HUES6 (cell line): ENCODE results near the gene KRTAP5-6.

Source experiments
- H3K27ac ChIP-seq: 2 replicates; pipeline ENCODE4 v1.7.0; 2013; ENCODE audit warnings: low read depth, mild to moderate bottlenecking, low read length, inconsistent platforms
- H3K27me3 ChIP-seq: 2 replicates; pipeline ENCODE4 v1.6.1; 2013; ENCODE audit warnings: low read length; ENCODE audit not compliant: control insufficient read depth, insufficient read depth
- H3K36me3 ChIP-seq: 2 replicates; pipeline ENCODE4 v1.6.1; 2013; ENCODE audit warnings: low read length; ENCODE audit not compliant: control insufficient read depth, insufficient read depth
- H3K4me1 ChIP-seq: 2 replicates; pipeline ENCODE4 v1.6.1; 2013; ENCODE audit warnings: low read length; ENCODE audit not compliant: control insufficient read depth, insufficient read depth
- H3K4me3 ChIP-seq: 2 replicates; pipeline ENCODE4 v1.5.1; 2013; ENCODE audit warnings: low read depth, low read length
- H3K9ac ChIP-seq: one replicate; pipeline ENCODE4 v1.6.1; 2013; ENCODE audit warnings: mild to moderate bottlenecking, low read length
- H3K9me3 ChIP-seq: 2 replicates; pipeline ENCODE4 v1.6.1; 2013; ENCODE audit warnings: low read depth, low read length; ENCODE audit not compliant: control insufficient read depth, insufficient read depth

Gene KRTAP5-6

DNA sequence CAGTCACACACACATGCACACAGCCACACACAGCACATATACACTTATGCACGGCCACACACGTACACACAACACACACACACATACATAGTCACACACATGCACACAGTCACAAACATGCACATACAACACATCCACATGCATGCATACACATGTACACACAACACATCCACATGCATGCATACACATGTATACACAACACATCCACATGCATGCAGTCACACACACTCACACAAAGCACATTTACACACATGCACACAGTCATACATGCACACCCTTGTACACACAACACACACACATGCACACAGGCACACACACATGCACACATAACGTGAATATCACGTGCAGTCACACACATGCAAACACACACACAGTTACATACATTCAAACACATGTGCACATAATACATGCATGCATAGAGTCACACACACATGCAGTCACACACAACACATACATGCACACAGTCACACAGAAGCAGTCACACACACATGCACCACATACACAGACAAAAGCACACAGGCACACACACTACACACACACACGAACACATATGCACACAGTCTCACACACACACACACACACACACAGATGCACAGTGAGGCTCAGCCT lies 34.6 kb downstream of the KRTAP5-6 start:
- no peak overlapping the region for H3K9ac ChIP-seq
- no peaks in the 10 kb centered on the region for H3K4me1 ChIP-seq
- H3K27me3 ChIP-seq, result peaks cover 67% of the 10 kb centered on the region
- peaks cover 9% of the 10 kb centered on the region; the same call in 1 of the 2 replicates for H3K9me3 ChIP-seq
- no peak overlapping the region for H3K27ac ChIP-seq
- no peak overlapping the region for H3K4me3 ChIP-seq
- H3K36me3 ChIP-seq, result no peaks in the 10 kb centered on the region

DNA sequence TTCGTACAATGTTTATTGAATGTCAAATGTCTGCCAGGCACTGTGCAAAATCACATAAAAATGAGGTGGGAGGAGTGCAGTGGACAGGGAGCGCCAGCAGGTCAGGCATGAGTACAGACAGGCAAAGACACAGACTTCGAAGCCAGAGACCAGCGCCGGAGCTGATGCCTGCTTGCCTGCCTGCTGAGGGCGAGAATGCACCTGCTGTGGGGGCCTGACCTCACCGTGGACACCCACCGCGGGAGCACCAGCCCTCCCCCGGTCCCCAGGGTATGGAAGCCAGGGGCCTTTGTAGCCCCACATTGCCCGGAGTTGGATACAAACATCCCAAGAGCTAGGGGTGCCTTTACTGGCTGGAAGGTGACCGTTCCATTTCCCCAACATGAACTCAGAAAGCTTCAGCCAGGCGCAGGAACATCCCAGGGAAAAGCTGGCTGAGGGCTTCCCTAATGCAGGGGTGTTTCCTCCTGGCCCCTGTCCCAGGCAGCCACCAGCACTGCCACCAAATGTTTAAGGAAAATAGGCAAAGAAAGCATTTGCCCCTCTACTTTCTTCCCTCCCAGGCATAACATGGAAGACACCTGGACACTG lies 35.5 kb downstream of the KRTAP5-6 start:
- peaks cover 69% of the 10 kb centered on the region for H3K27me3 ChIP-seq
- H3K4me1 ChIP-seq, result no peaks in the 10 kb centered on the region

DNA sequence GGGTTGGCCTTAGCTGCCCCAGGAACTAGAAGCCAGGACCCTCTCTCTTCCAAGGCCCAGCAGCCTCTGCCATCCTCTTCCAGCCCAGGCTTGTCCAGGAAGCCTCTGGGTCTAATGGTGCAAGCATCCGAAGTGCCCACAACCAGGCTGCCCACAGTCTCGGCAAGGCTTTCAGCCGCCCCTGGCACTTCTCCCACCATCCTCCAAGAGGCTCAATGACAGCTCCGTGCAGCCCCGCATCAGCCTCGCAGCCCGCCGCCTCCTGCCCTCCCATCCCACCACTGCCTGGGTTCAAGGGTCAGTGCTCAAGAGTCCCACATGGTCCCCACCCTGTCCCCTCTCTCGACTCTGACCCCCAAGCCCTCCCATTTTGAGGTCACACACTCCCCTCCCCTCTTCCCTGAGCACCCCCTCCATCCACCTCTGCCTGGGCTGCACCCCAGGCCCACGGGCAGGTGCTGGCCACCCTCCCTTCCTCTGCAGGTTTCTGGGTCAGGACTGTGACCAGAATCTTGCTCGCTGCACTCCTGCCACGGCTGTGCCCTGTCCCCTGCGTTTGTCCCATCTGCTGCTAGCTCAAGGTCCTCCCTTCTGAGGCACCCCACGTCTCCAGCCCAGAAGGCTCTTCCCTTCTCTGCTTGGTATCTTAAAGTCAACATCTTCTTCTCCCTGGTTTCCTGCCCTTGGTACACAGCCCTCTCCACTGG lies 36.2 kb downstream of the KRTAP5-6 start:
- Histone ChIP-seq H3K9me3 (peaks cover 13% of the 10 kb centered on the region), H3K9ac (no peak overlapping the region), H3K27ac (no peak overlapping the region), H3K4me3 (no peak overlapping the region), H3K4me1 (no peaks in the 10 kb centered on the region), H3K36me3 (no peaks in the 10 kb centered on the region), H3K27me3 (peaks cover 67% of the 10 kb centered on the region)

More for the DNA sequence above, 35.5 kb downstream of the KRTAP5-6 start:
- Histone ChIP-seq H3K9ac (no peak overlapping the region), H3K36me3 (no peaks in the 10 kb centered on the region), H3K4me3 (no peak overlapping the region), H3K9me3 (peaks cover 12% of the 10 kb centered on the region), H3K27ac (no peak overlapping the region)

DNA sequence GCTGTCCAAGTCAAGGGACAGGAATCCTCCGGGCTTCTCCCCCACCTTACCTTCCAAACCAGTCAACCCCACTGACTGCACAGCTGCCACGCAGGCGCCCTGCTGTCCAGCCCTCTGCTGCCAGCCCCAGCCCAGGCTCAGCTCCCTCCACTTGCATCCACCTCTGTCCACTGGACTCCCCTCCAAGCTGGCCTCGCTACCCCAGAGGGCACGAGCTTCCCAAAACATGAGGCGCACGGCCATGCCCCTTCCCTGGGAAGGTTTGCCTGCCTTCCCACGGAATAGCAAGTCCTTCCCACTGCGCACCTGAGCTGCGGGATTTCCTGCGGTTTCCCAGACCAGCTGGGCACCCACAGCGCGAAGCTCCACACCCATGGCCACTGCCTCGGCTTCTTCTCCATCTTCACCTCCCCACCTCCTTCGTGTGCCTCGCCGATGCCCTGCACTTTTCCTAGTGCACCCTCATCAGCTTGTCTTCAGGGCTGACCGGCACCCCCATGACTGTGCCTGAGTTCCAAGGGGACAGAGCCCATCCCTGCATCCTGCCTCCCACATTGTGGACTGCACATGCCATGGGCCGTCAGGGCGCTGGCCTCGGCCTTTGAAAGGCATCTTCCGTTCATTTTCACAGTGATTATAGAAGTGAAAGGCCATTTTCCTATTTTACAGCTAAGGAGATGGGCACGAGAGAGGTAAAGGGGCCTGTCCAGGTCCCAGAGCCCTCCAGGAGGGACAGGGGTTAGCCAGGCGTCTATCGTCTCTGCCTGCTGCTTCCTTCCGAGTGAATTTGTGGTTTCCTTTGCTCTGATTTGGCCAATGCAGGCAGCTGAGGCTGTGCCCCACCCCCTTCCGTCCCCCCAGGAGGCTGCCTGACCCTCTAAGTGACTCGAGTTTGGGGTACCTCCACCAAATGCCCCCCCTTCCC lies 37.0 kb downstream of the KRTAP5-6 start:
- Histone ChIP-seq H3K4me3 (no peak overlapping the region), H3K27ac (no peak overlapping the region), H3K4me1 (no peaks in the 10 kb centered on the region), H3K36me3 (no peaks in the 10 kb centered on the region), H3K27me3 (peaks cover 70% of the 10 kb centered on the region), H3K9me3 (peaks cover 13% of the 10 kb centered on the region), H3K9ac (no peak overlapping the region)

DNA sequence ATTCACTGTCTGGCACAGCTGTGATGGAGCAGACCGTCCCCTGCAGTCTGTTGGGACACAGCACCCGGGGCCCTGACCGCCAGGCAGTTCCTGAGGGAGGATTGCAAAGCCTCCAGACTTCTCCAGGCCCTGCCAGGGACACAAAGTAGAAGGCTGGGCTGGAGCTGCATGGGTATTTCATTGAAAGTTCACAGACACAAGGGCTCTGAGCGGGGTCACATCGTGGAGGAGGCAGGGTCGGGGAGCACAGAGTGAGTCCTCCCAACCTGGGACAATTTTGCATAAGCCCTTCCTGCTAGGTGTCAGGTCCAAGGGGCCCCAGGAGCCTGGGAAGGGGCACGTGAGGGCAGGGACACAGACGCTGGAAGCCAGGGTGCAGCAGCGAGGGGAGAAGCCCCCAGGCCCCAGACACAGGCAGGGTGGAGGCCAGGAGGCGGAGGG lies 37.7 kb downstream of the KRTAP5-6 start:
- H3K9me3 ChIP-seq, result peaks cover 13% of the 10 kb centered on the region
- H3K27ac ChIP-seq, result no peak overlapping the region
- H3K4me1 ChIP-seq, result no peaks in the 10 kb centered on the region
- H3K9ac ChIP-seq, result no peak overlapping the region
- H3K27me3 ChIP-seq, result peaks cover 74% of the 10 kb centered on the region
- H3K4me3 ChIP-seq, result no peak overlapping the region
- no peaks in the 10 kb centered on the region for H3K36me3 ChIP-seq

DNA sequence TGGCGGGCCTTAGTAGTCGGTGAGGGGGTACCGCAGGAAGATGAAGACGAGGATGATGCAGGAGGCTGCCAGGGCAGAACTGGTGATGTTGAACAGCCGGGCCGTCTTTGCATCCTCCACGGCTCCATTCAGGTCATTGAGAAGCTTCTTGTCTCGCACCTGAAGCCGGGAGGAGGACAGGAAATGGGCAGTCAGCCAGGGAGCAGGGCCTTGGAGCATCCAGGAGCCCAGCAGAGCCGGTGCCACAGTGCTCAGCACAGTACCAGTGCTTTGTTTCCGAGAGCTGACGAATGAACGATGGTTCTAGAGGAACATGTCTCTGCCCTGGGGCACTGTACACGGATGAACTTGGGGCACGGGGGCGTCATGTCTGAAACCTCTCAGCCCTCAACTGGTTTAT lies 38.3 kb downstream of the KRTAP5-6 start:
- Histone ChIP-seq H3K4me3 (no peak overlapping the region), H3K9ac (no peak overlapping the region), H3K4me1 (no peaks in the 10 kb centered on the region), H3K27me3 (peaks cover 74% of the 10 kb centered on the region), H3K9me3 (peaks cover 13% of the 10 kb centered on the region), H3K27ac (no peak overlapping the region), H3K36me3 (no peaks in the 10 kb centered on the region)

DNA sequence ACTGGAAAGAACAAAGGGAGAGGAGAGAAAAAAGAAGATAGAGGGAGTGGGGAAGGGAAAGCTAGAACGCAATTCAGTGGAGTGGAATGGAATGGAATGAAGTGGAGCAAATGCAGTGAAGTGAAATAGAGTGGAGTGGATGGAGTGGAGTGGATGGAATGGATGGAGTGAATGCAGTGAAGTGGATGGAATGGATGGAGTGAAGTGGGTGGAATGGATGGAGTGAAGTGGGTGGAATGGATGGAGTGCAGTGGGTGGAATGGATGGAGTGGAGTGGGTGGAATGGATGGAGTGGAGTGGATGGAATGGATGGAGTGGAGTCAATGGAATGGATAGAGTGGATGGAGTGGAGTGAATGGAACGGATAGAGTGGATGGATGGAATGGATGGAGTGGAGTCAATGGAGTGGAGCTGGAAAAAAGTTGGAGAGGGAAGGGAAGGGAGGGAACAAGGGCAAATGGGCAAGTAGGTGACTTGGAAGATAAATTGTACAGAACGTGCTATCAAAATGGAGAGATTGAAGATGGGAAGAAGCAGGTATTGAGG lies 39.5 kb downstream of the KRTAP5-6 start:
- Histone ChIP-seq H3K9me3 (peaks cover 6% of the 10 kb centered on the region), H3K36me3 (no peaks in the 10 kb centered on the region), H3K4me1 (no peaks in the 10 kb centered on the region), H3K4me3 (no peak overlapping the region), H3K27ac (no peak overlapping the region), H3K27me3 (peaks cover 80% of the 10 kb centered on the region), H3K9ac (no peak overlapping the region)

DNA sequence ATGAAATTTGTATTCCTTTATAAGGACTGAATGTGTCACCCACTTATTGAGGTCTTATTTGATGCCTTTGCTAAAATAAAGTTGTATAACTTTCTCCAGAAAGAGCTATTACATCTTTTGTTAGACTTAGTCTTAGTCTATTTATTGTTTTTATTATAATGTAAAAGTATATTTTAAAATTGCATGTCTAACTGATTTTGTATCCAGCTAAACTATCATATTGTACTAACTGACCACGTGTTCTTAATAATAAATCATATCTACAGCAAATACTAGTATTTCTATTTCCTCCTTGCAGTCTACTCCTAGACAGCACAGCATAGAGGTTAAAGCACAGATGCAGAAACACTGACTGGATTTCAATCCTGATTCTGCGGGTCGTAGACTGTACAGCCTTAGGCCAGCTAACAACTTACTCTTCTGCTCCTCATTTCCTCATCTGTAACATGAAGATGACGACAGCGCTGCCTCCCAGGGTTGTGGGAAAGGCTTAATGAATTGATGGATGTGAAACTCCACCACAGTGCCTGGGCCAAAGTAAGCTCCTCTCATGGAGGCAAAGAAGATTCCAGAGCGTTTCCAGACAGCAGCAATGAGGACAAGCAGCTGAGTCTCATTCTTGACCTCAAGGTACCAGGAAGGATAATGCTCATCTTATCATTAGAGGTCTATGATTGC lies 40.2 kb downstream of the KRTAP5-6 start:
- H3K9me3 ChIP-seq, result peaks cover 4% of the 10 kb centered on the region
- no peak overlapping the region for H3K4me3 ChIP-seq
- H3K27ac ChIP-seq, result no peak overlapping the region
- no peak overlapping the region for H3K9ac ChIP-seq
- no peaks in the 10 kb centered on the region for H3K36me3 ChIP-seq
- H3K4me1 ChIP-seq, result no peaks in the 10 kb centered on the region
- H3K27me3 ChIP-seq, result peaks cover 81% of the 10 kb centered on the region

DNA sequence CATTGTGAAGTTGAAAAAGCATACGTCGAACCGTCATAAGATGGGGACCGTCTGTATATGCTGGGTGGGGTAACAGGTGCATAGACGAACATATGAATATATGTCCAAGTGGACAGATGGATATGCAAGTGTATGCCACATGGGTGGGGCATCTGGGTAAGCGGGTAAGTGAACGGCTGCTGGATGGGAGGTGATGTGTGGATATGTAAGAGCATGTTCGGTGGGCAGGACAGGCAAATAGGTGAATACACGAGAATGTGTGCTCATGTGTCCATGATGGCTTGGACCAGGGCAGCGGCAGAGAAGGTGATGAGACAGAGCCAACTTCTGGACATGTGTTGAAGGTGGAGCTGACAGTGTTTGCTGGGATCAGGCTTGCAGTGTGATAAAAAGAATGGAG lies 41.4 kb downstream of the KRTAP5-6 start:
- H3K36me3 ChIP-seq, result no peaks in the 10 kb centered on the region
- H3K9me3 ChIP-seq, result peaks cover 4% of the 10 kb centered on the region
- no peak overlapping the region for H3K9ac ChIP-seq
- no peak overlapping the region for H3K27ac ChIP-seq
- H3K4me1 ChIP-seq, result no peaks in the 10 kb centered on the region
- no peak overlapping the region for H3K4me3 ChIP-seq
- peaks cover 81% of the 10 kb centered on the region for H3K27me3 ChIP-seq

DNA sequence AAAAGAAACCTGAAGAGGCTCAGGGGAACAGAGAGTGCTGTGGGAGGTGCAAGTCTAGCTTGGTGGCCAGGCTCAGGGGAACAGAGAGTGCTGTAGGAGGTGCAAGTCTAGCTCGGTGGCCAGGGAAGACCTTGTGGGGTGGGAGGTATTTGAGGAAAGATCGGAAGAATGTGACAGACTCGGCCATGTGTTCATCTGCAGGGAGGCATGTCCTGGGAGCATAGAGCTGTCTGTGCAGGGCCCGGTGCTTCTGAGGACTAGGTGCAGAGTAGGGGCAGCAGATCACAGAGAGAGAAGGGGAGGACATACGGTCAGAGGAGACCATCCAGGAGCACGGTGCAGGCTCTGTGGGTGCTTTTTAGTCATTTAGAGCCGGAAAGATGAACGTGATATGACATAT lies 42.6 kb downstream of the KRTAP5-6 start:
- Histone ChIP-seq H3K9me3 (peaks cover 4% of the 10 kb centered on the region), H3K27me3 (peaks cover 81% of the 10 kb centered on the region), H3K27ac (no peak overlapping the region), H3K4me1 (no peaks in the 10 kb centered on the region), H3K36me3 (no peaks in the 10 kb centered on the region), H3K4me3 (no peak overlapping the region), H3K9ac (no peak overlapping the region)
